GM04504 (cell line): ENCODE measurements around the gene SUPT7L.
"Not testable (repeated sequence)": the region's sequence is repeated elsewhere in the genome, so short reads cannot be mapped to it uniquely, and the experiment has no call there.

ENCODE experiments used
- DNase-seq: peaks from one replicate; pipeline ENCODE4 v3.0.0-alpha.2; 2012; ENCODE audit warnings: low read depth

SUPT7L gene

DNA sequence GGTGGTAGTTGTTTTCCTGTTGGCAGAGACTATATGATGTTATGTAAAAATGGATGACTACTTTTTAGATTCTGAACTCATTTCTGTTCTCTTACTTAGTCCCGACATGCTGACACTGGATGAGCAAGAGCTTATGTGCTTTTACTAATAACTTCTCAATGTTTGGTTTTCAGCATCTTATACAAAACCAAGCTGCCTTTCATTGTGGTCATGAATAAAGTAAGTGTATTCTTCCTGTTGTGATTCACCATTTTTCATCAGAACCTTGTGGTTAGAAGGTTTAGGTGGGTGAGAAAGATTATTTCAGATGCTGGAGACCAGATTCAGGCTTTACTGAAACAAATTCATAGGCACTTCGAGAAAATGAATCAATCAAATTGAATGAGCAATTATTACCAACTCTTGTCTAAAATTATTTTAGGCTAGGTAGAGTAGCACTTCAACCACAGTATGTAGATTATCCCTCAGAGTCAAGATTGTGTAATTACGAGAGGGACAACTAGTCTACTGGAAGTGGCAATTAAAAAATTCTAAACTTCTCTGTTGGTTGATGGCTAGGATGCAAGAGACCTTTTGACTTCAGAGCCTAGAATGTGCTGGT, 25.3 kb downstream of the SUPT7L start:
- no peak for DNase-seq

DNA sequence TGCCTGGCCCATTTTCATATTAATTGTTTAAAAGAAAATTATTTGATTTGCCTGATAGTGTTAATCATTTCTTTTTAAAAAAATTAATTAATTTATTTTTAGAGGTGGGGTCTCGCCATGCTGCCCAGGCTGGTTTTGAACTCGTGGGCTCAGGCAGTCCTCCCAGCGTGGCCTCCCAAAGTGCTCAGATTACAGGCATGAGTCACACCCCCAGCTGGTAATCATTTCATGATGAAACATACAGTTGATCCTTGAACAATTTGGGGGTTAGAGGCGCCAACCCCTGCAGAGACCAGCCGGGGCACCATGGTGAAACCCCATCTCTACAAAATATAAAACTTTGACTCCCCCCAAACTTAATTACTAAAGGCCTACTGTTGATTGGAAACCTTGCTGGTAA, 26.6 kb downstream of the SUPT7L start:
- DNase-seq, result no peak

DNA sequence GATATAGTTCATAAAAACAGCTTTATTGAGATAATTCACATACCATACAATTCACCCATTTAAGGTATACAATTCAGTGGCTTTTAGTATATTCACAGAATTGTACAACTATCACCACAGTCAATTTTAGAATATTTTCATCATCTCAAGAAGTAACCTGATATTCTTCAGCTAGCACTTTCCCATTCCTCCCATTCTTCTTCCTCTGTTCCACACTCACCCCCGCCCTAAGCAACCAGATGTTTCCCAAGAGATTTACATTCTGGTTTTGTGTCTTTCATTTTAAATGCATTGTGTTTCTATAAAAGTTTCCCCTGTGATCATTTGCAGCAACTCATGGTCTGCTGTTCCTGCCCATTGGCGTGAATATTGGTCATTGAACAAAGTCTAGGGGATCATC, 29.1 kb downstream of the SUPT7L start:
- DNase-seq, result no peak

DNA sequence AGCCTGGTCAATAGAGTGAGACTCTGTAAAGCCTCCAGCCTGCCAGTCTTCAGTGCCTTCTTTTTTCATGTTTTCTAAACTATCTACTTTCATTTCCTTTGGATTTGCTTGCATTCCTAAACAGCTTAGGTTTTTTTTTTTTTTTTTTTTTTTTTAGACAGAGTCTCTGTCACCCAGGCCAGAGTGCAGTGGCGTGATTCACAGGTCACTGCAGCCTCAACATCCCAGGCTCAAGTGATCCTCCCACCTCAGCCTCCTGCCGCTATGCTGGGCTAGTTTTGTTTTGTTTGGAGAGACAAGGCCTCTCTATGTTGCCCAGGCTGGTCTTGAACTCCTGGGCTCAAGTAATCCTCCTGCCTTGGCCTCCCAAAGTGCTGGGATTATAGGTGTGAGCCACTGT, 33.2 kb downstream of the SUPT7L start:
- not testable (repeated sequence) for DNase-seq

DNA sequence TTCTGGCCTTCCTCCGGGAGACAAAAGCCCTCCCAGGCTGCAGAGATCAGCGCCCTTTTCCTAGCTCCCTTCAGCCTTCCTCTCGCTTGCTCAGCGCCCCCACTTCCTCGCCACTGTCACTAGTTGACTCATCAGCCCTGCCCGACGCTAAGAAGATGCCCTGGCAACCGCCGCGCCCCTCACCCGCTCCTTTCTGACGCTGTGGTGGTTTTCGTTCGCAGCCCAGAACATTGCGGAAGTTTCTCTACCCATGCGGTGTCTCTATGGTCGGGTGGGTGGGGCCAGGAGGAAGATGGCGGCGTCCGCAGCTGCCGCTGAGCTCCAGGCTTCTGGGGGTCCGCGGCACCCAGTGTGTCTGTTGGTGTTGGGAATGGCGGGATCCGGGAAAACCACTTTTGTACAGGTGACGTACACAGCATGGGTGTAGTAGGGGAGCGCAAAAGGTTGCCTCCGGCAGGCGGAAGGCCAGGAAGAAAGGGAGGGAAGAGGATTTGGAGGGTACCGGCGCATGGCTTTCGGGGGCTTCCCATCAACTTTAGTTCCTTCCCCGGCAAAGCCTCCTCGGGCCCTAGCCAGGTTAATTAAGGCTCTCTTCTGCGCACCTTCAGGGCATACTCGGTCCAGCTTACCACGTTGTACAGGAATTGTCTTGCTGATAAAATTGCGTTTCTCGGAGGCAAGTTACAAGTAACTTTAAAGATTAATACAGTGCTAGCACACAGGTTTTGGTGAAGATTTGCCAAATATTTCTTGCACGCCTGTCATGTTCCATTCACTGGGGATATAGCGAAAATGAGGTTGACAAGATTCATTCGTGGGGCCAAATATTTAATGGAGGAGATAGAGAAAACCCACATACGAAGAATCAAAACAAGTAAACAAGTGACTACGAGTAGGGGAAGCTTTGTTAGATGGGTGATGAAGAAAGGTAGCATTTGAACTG, 34.4 kb downstream of the SUPT7L start, which contains the start of the genes CCDC121 and GPN1:
Gene CCDC121, minus strand, starts transcription at position 246 of the 943 bp plus-strand sequence. CDS start 1,213 bp downstream, outside the sequence.
Gene GPN1, plus strand, starts transcription at position 284 of the 943 bp plus-strand sequence. Its CDS starts 9 bp downstream, at position 293.
- DNase-seq, result peak; percentile 79

DNA sequence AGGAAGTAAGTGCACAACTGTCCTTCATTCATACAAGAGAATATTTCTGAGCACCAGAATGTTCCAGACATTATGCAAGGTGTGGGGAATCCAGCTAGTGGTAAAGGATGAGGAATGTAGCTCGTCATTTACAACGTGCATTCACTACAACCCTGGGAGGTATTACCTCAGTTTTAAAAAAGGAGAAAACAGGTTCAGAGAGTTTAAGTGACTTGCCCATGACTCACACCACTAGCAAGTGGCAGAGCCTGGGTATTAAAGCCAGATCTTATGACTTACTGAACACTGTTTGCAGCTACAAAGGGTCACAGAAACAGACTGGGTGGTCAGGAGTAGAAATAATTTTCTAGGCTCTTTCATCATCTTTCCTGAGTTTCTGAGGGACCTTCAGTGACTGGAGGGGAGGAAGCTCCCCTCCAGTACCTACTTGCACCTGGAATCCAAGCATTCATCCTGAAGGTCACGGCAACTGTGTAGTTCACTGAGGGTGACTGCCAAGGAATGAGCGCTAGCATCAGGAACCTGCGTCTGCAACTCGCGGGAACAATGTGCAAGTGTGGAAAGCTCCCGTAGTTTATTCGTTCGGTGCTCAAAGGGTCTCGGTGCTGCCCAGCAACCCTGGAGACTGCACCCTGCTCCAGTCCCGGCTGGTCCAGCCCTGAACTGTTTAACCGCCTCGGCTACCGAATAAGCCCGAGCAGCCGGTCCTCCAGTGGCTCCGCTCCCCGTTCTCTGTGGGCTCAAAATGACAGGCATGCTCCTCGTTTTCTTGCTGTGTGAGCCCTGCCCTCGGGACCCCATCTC, 35.2 kb downstream of the SUPT7L start:
- DNase-seq, result peak; percentile 57

DNA sequence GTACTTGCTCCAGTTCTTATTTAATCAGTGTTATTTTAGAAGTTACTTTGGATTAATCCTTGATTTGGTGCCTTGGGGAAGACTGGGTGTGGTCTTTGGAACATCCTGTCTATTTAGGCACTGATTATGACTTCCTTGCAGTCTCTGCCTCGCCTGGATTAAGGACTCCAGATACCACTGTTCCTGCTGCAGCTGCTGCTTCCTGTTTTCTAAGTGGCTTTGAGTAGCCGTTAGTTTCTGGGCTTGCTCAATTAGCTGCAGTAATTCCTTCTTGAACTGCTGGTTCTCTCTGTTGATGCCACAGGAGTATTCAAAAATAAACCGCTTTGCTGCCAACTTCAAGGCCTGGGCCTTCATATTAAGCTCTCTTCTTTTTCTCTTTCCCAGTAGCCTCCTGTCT, 36.5 kb downstream of the SUPT7L start:
- not testable (repeated sequence) for DNase-seq

DNA sequence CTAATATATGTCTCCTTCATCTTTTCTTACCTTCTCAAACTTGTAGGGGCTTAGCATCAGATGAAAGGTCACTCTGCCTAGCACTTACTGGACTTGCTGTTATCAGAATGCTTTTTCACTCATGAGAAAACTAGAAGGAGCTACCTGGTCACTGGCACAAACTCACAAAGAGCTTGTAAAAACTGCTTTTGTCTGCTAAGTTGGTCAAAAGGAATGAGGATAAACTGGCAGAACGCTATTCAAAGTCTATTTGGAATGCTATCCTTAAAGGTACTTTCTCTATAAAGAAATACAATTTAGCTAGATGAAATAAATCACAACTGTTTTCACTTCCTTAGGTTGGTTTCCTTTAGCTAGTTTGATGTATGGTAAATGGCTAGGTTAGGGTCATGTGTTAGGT, 37.1 kb downstream of the SUPT7L start:
- DNase-seq, result not testable (repeated sequence)

DNA sequence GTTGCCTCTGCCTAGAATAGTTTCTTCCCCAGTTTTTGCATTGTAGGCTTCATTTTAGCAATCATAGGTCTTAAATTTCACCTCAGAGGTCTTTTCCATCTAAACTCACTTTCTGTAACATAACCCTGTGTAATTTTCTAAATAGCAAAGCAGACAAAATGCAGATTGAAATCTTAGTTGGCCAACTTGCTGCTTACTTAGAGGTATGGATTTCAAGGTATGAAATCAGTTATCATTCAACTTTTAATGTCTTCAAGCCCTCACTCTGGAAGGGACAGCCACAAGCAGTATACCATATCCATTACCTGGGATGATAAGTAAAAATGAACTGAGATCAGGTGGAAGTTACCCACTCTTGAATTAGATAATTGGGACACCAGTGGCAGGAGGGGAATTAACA, 38.5 kb downstream of the SUPT7L start:
- DNase-seq, result no peak

DNA sequence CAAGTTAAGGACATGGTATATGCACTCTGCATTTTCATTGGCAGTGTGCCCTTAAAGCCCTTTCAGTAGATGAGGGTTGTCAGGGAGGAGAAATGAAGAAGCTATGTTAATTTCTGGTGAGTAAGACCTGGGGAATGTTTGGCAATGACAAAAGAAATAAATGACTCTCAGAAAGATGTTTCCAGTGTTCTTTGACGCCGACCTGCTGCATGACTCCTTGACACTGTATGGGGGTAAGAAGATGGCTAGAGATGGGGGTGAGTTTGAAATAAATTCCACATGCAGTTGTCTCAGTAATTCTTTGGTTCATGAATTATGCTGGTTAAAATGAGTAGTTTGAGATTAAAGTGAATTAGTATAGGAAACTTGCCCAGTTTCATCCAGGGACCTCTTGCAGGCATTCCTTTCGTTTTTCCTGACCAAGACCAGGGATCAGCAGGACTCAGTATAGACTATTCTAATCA, 40.5 kb downstream of the SUPT7L start:
- peak; percentile 70 for DNase-seq

DNA sequence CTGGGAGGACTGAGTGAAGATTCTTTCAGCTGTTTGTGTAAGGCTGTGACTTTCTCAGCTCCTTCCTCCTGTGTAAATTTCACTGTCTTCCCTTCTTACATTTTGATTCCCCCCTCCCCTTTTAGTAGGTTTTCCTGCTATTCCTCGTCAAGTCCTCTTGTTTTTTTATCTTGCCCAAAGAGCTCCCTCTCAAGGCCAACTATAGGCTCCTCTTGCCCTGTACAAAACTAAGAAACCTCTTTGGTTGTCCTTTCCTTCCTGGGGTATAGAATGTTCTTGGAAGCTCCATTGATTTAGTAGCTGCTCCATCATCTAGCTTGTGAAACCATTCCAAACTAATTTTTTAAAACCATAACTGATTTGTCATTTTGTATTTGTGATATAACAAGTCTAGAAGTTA, 41.9 kb downstream of the SUPT7L start:
- DNase-seq, result no peak

DNA sequence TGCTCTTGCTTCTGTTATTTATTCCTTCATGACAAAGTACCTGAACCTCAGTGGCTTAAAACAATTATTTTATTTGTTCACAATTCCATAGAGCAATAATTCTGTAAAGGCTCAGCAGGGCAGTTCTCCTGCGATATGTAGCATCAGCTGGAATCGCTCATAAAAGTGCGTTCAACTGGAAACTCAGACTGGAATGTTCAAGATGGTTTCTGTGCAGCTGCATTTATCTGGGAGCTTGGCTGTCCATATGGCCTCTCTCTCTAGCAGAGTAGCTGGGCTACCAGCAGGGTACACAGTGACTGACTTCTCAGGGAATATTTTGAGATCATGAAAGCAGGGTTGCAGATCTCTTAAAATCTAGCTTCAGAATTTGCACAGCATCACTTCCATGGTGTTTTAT, 48.1 kb downstream of the SUPT7L start:
- no peak for DNase-seq

DNA sequence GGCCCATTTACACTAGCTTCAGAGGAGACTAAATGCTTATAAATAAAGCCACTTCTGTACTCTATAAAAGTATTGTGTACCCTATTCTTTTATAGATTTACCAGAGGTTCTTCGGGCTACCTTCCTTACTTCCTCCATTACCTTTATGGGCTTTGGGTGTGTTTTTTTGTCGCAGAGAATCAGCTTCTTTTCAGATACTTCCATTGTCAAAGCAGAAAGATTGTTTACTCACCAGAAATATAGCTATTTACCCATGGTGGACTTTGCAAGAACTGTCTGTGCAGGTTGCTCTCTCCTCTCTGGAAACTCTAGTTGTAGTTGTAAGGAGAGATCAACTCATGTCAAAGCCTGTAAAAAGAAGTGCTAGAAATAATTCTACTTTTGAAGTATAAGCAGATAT, 49.4 kb downstream of the SUPT7L start:
- DNase-seq, result no peak

DNA sequence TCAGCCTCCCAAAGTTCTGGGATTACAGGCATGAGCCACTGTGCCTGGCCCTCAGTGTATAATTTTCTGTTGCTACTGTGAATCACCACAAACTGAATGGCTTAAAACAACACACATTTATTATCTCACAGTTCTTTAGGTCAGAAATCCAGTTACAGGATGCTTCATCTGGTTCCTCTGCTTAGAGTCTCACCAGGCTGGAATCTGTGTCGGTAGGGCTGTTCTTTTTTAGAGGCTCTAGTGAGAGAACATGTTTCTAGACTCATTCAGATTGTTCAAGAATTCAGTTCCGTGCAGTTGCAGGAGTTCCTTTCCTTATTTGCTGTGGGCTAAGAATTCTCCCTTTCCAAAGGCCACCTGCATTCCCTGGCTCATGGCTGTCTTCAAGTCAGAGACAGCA, 56.8 kb downstream of the SUPT7L start:
- no peak for DNase-seq
